Endodermal cell (in vitro differentiated cells): ENCODE results near the gene SREBF1. TPM values are rescaled to one million over a fixed set of nuclear protein-coding genes. Genes with fewer than 3 reads are reported as not detected.

ENCODE experiments used
- DNase-seq: peaks from one replicate; pipeline ENCODE4 v3.0.0-alpha.2; 2017
- H3K27ac ChIP-seq: 2 replicates; pipeline ENCODE4 v1.5.1; 2013; ENCODE audit warnings: mild to moderate bottlenecking, low read depth, low read length, moderate library complexity
- H3K27me3 ChIP-seq: 2 replicates; pipeline ENCODE4 v1.6.1; 2013; ENCODE audit warnings: mild to moderate bottlenecking, low read length, moderate library complexity; ENCODE audit not compliant: insufficient read depth, control insufficient read depth, poor library complexity, severe bottlenecking
- H3K36me3 ChIP-seq: 2 replicates; pipeline ENCODE4 v1.7.0; 2013; ENCODE audit warnings: mild to moderate bottlenecking, low read length, moderate library complexity; ENCODE audit not compliant: control insufficient read depth, insufficient read depth
- H3K4me1 ChIP-seq: one replicate; pipeline ENCODE4 v1.7.0; 2013; ENCODE audit warnings: low read length; ENCODE audit not compliant: control insufficient read depth, insufficient read depth
- H3K4me3 ChIP-seq: 2 replicates; pipeline ENCODE4 v1.5.1; 2013; ENCODE audit warnings: mild to moderate bottlenecking, low read length, moderate library complexity
- H3K9ac ChIP-seq: 2 replicates; pipeline ENCODE4 v1.6.1; 2013; ENCODE audit warnings: mild to moderate bottlenecking, low read length, moderate library complexity; ENCODE audit not compliant: poor library complexity, severe bottlenecking; ENCODE audit errors: extremely low read depth
- H3K9me3 ChIP-seq: 2 replicates; pipeline ENCODE4 v1.6.1; 2013; ENCODE audit warnings: mild to moderate bottlenecking, low read length, moderate library complexity; ENCODE audit not compliant: control insufficient read depth
- H3K27ac Mint-ChIP-seq: 2 replicates; pipeline ENCODE4 v1.8.0; 2020; ENCODE audit warnings: mixed read lengths
- H3K27me3 Mint-ChIP-seq: 2 replicates; pipeline ENCODE4 v1.8.0; 2021; ENCODE audit warnings: mild to moderate bottlenecking, mixed read lengths; ENCODE audit not compliant: insufficient read depth
- H3K36me3 Mint-ChIP-seq: 2 replicates; pipeline ENCODE4 v1.8.0; 2020; ENCODE audit warnings: low read depth, mixed read lengths
- H3K4me1 Mint-ChIP-seq: 2 replicates; pipeline ENCODE4 v1.8.0; 2020; ENCODE audit warnings: mixed read lengths
- H3K4me3 Mint-ChIP-seq: 2 replicates; pipeline ENCODE4 v1.8.0; 2020; ENCODE audit warnings: mild to moderate bottlenecking, moderate library complexity, mixed read lengths
- H3K9me3 Mint-ChIP-seq: 2 replicates; pipeline ENCODE4 v1.8.0; 2020; ENCODE audit warnings: mild to moderate bottlenecking, mixed read lengths
- WGBS, 2 experiments: methylation state at CpG; one replicate each; pipeline versions ENCODE4 v1.1.5 to v1.1.7; 2013; ENCODE audit warnings: missing lambda C conversion rate in 2 of 2, mixed read lengths in 1 of 2; ENCODE audit not compliant: insufficient coverage in 1 of 2, insufficient read length in 1 of 2; 5-methylcytosine and 5-hydroxymethylcytosine counted together
- total RNA-seq, 2 donors: library from RNA; stranded (reverse); fragmentation: NEBNext Ultra II Directional in 1 of 2; extraction: Animal tissue kit (Norgen Biotek cat#: 25700) in 1 of 2; gene quantifications; 2 replicates in 1 of 2; 3 replicates in 1 of 2; pipeline ENCODE4 v1.2.1, GENCODE V29; 2021
- TF ChIP-seq, protein P1 (sequence below): fragments of 200-600 bp; sonication (generic); conservative IDR thresholded peaks from 2 replicates; pipeline ENCODE4 v1.5.0; 2021; ENCODE audit warnings: antibody characterized with exemption, mild to moderate bottlenecking

SREBF1 gene
- total RNA-seq, 2 donors from 2014 or later, result 39.0 to 58.2 TPM

DNA sequence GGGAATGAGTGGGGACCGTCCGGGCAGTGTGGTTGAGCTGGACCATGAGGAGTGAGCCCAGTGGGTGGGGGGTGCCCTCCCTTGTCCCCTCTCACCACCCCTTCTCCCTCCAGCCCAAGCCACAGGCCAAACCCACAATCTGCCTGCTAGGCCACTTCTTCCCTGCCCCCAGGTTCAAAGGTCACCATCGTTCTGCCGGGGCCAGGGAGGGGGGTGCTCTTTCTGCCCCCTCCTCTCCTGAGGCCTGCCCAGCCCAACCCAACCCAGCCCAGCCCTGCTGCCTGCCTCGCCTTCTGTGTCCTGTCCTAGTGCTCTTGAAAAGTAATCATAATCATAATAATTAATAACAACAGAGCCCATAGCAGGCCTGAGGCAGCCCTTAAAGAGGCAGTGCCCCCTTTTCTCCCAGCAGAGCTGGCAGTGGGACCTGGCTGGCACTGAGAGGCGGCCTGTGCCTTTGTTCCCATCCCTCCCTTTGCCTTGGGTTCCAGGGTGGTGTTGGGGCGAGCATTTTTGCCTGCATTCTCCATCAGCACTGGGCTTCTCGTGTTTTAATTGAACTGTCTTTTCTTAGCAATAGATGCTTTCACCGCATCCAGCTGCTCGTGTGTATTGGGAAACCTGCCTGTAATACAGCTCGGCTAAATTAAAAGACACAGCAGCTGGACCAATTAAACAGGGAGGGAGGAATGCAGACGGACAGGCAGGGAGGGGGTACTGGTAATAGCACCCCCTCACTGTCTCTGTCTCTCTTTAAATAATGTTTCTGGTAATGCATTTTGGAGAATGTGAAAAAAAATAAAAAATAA, 46.8 kb downstream of the SREBF1 start:
- peaks cover 12% of the 10 kb centered on the region for H3K36me3 Mint-ChIP-seq
- no peak for DNase-seq
- peaks cover 19% of the 10 kb centered on the region for H3K36me3 ChIP-seq
- no peak overlapping the region for H3K27ac Mint-ChIP-seq
- H3K4me1 Mint-ChIP-seq, result peaks cover 42% of the 10 kb centered on the region
- no peak overlapping the region for H3K4me3 ChIP-seq
- H3K9ac ChIP-seq, result no peak overlapping the region
- TF ChIP-seq, protein P1, sequence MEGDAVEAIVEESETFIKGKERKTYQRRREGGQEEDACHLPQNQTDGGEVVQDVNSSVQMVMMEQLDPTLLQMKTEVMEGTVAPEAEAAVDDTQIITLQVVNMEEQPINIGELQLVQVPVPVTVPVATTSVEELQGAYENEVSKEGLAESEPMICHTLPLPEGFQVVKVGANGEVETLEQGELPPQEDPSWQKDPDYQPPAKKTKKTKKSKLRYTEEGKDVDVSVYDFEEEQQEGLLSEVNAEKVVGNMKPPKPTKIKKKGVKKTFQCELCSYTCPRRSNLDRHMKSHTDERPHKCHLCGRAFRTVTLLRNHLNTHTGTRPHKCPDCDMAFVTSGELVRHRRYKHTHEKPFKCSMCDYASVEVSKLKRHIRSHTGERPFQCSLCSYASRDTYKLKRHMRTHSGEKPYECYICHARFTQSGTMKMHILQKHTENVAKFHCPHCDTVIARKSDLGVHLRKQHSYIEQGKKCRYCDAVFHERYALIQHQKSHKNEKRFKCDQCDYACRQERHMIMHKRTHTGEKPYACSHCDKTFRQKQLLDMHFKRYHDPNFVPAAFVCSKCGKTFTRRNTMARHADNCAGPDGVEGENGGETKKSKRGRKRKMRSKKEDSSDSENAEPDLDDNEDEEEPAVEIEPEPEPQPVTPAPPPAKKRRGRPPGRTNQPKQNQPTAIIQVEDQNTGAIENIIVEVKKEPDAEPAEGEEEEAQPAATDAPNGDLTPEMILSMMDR, result no peak
- H3K4me3 Mint-ChIP-seq, result no peak overlapping the region
- H3K9me3 Mint-ChIP-seq, result no peaks in the 10 kb centered on the region
- H3K4me1 ChIP-seq, result peaks cover 28% of the 10 kb centered on the region
- peak overlapping the region; percentile 60 for H3K27ac ChIP-seq
- H3K27me3 Mint-ChIP-seq, result peaks cover 4% of the 10 kb centered on the region
- 74 to 91% methylated on average over 8 to 11 of the region's 12 CpGs for WGBS, 2 experiments
- H3K9me3 ChIP-seq, result no peaks in the 10 kb centered on the region
- H3K27me3 ChIP-seq, result no peaks in the 10 kb centered on the region

DNA sequence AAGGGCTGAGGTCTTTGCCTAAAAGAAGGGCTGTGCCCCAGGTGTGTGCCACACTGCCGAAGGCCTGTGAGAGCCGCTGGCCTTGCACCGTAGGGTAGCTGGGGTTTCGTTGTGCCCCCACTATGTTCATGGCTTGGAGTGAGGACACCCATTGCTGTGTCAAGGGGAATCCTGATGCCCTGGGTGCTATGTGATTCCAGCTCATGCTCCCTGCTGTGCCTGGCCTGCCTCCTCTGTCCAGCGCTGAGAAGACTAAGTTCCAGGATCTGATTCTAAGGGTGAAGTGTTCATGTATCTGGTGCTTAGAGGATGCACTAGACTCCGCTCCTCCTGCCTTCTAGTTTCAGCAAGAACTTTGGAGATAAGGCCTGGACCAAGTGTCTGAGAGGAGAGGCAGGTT, 47.4 kb downstream of the SREBF1 start:
- 86 to 91% methylated on average over 6 of the region's 6 CpGs for WGBS, 2 experiments
- H3K4me3 ChIP-seq, result no peak overlapping the region
- no peaks in the 10 kb centered on the region for H3K27me3 ChIP-seq
- DNase-seq, result no peak
- Mint-ChIP-seq H3K36me3 (peaks cover 10% of the 10 kb centered on the region), H3K9me3 (no peaks in the 10 kb centered on the region), H3K4me1 (peaks cover 48% of the 10 kb centered on the region), H3K27ac (no peak overlapping the region), H3K27me3 (peaks cover 7% of the 10 kb centered on the region), H3K4me3 (no peak overlapping the region)
- H3K27ac ChIP-seq, result no peak overlapping the region
- TF ChIP-seq, protein P1, result no peak
- no peak overlapping the region for H3K9ac ChIP-seq
- H3K36me3 ChIP-seq, result peaks cover 14% of the 10 kb centered on the region
- peaks cover 33% of the 10 kb centered on the region for H3K4me1 ChIP-seq
- H3K9me3 ChIP-seq, result no peaks in the 10 kb centered on the region

DNA sequence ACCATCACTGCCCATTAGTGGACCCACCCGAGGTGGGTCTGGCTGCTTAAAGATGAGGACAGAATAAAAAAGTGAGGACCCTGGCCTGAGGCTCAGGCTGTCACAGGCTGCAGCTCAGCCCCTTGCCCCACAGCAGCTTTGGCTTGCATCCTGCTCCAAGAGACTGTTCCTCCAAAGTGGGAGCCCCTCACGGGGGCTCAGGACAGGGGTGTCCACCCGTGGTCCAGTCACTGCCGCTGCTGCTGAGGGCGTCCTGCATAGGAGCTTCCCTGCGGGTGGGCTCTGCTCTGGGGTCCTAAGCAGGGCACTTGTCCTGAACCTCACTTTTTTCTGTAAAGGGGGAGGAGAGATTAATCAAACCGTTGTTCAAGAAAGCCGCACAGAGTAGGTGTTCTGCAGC, 47.8 kb downstream of the SREBF1 start:
- Histone ChIP-seq H3K27me3 (no peaks in the 10 kb centered on the region), H3K36me3 (peaks cover 10% of the 10 kb centered on the region), H3K4me1 (peaks cover 35% of the 10 kb centered on the region), H3K27ac (no peak overlapping the region), H3K9ac (no peak overlapping the region), H3K4me3 (no peak overlapping the region), H3K9me3 (no peaks in the 10 kb centered on the region)
- WGBS, 2 experiments, result 88 to 94% methylated on average over 4 to 8 of the region's 8 CpGs
- H3K9me3 Mint-ChIP-seq, result no peaks in the 10 kb centered on the region
- peaks cover 52% of the 10 kb centered on the region for H3K4me1 Mint-ChIP-seq
- no peak for DNase-seq
- peaks cover 7% of the 10 kb centered on the region for H3K36me3 Mint-ChIP-seq
- H3K27ac Mint-ChIP-seq, result no peak overlapping the region
- H3K4me3 Mint-ChIP-seq, result no peak overlapping the region
- peaks cover 6% of the 10 kb centered on the region for H3K27me3 Mint-ChIP-seq
- TF ChIP-seq, protein P1, result no peak
